WI38 (cell line): Measurements from ENCODE around the gene AZIN2.

ENCODE experiments used
- H3K4me3 ChIP-seq: 2 replicates; pipeline ENCODE4 v1.5.1; 2011; ENCODE audit warnings: low read depth, mild to moderate bottlenecking, control low read depth, low read length
- CTCF ChIP-seq: IDR thresholded peaks from 2 replicates; pipeline ENCODE4 v1.5.1; 2012; ENCODE audit warnings: low read depth, mild to moderate bottlenecking, control low read depth, low read length

Gene AZIN2

GRCh38 chr1:33150522-33150921 is 69.6 kb downstream of the AZIN2 start:
- no peak overlapping the region for H3K4me3 ChIP-seq
- TF ChIP-seq CTCF, result no peak

GRCh38 chr1:33151116-33151515 is 70.2 kb downstream of the AZIN2 start:
- no peak overlapping the region for H3K4me3 ChIP-seq
- no peak for TF ChIP-seq CTCF

GRCh38 chr1:33152685-33153432 is 71.9 kb downstream of the AZIN2 start:
- no peak overlapping the region for H3K4me3 ChIP-seq
- no peak for TF ChIP-seq CTCF

GRCh38 chr1:33153650-33154049 is 72.7 kb downstream of the AZIN2 start:
- no peak overlapping the region for H3K4me3 ChIP-seq
- no peak for TF ChIP-seq CTCF

GRCh38 chr1:33155877-33156538 is 75.1 kb downstream of the AZIN2 start:
- H3K4me3 ChIP-seq, result no peak overlapping the region
- no peak for TF ChIP-seq CTCF

GRCh38 chr1:33157131-33157530 is 76.2 kb downstream of the AZIN2 start:
- no peak overlapping the region for H3K4me3 ChIP-seq
- no peak for TF ChIP-seq CTCF

- no peak for TF ChIP-seq CTCF
- no peak overlapping the region for H3K4me3 ChIP-seq
These were observed 77.4 kb downstream of the AZIN2 start for GRCh38 chr1:33158366-33158765.
